SH-SY5Y (cell line): ENCODE measurements around the gene TMEM271.

Experiments
- GATA2 ChIP-seq: IDR thresholded peaks from 2 replicates; pipeline ENCODE4 v1.6.1; 2011; ENCODE audit warnings: mild to moderate bottlenecking, low read depth, low read length
- GATA3 ChIP-seq: IDR thresholded peaks from 2 replicates; pipeline ENCODE4 v1.6.1; 2011; ENCODE audit warnings: low read depth, mild to moderate bottlenecking, low read length, moderate library complexity

DNA sequence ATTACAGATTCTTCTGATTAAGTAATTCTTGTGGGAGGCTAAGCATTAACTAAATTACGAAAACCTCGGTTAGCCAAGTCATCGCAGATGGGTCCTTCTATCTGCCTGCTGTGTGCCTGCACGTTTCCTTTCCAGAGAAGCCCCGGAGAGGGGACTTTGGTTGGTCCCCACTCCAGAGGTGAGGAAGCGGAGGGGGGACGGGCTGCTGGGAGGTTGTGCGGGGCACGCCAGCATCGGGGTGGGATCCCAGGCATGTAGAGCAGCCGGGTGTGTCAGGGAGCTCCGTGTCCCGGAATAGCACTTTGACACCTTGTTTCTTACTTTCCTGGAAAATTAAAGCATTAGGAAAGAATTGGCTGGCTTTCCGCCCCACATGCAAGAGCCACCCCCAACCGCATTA is 50.4 kb downstream of the TMEM271 start:
- TF ChIP-seq GATA2: no peak
- TF ChIP-seq GATA3: no peak
